Measurements from ENCODE around the gene HYAL2. TPM values are rescaled to one million over a fixed set of nuclear protein-coding genes. Genes with fewer than 3 reads are reported as not detected.

The HYAL2 gene
- total RNA-seq, 1 donor from 2014 or later: 71.0 TPM

Other genes with a start within 250 kb of the HYAL2 start
- 451 TPM for gene RBM5, start 233.8 kb downstream of the HYAL2 start, total RNA-seq
- 60.7 TPM for gene SEMA3F, start 167.4 kb downstream of the HYAL2 start, total RNA-seq
- 66.7 TPM for gene GNAT1, start 131.1 kb downstream of the HYAL2 start, total RNA-seq
- gene SLC38A3, start 117.5 kb downstream of the HYAL2 start, total RNA-seq: 21.4 TPM
- 125 TPM for gene GNAI2, start 86.5 kb downstream of the HYAL2 start, total RNA-seq
- 107 TPM for gene SEMA3B, start 53.6 kb downstream of the HYAL2 start, total RNA-seq
- 1.4 TPM for gene LSMEM2, start 43.7 kb downstream of the HYAL2 start, total RNA-seq
- 19.8 TPM for gene IFRD2, start 30.3 kb downstream of the HYAL2 start, total RNA-seq
- 3.9 TPM for gene HYAL3, start 23.3 kb downstream of the HYAL2 start, total RNA-seq
- gene NAA80, start 23.3 kb downstream of the HYAL2 start, total RNA-seq: 5.5 TPM
- 1.1 TPM for gene HYAL1, start 19.2 kb downstream of the HYAL2 start, total RNA-seq
- 31.8 TPM for gene TUSC2, start 5.5 kb upstream of the HYAL2 start, total RNA-seq
- 37.6 TPM for gene RASSF1, start 18.1 kb upstream of the HYAL2 start, total RNA-seq
- 5.7 TPM for gene ZMYND10, start 23.0 kb upstream of the HYAL2 start, total RNA-seq
- 30.0 TPM for gene NPRL2, start 28.0 kb upstream of the HYAL2 start, total RNA-seq
- gene CYB561D2, start 28.1 kb upstream of the HYAL2 start, total RNA-seq: 17.0 TPM
- gene TMEM115, start 36.8 kb upstream of the HYAL2 start, total RNA-seq: 33.6 TPM
- 17.4 TPM for gene CACNA2D2, start 180.9 kb upstream of the HYAL2 start, total RNA-seq
- 22.7 TPM for gene C3orf18, start 245.0 kb upstream of the HYAL2 start, total RNA-seq
- 25.3 TPM for gene HEMK1, start 246.8 kb upstream of the HYAL2 start, total RNA-seq